Glutamatergic neuron (in vitro differentiated cells): ENCODE results near the gene BAIAP3. TPM values are rescaled to one million over a fixed set of nuclear protein-coding genes. Genes with fewer than 3 reads are reported as not detected.

Source experiments
- DNase-seq: peaks from one replicate; pipeline ENCODE4 v3.0.0; 2022
- H3K27ac Mint-ChIP-seq: one replicate; pipeline ENCODE4 v1.8.0; 2020; ENCODE audit warnings: mild to moderate bottlenecking, mixed read lengths, inconsistent platforms; ENCODE audit not compliant: unreplicated experiment
- H3K27me3 Mint-ChIP-seq: one replicate; pipeline ENCODE4 v1.8.0; 2020; ENCODE audit warnings: mild to moderate bottlenecking, moderate library complexity, mixed read lengths, inconsistent platforms; ENCODE audit not compliant: unreplicated experiment
- H3K36me3 Mint-ChIP-seq: one replicate; pipeline ENCODE4 v1.8.0; 2020; ENCODE audit warnings: mild to moderate bottlenecking, mixed read lengths, inconsistent platforms; ENCODE audit not compliant: unreplicated experiment
- H3K4me1 Mint-ChIP-seq: one replicate; pipeline ENCODE4 v1.8.0; 2020; ENCODE audit warnings: mild to moderate bottlenecking, low read depth, mixed read lengths, inconsistent platforms; ENCODE audit not compliant: unreplicated experiment
- H3K4me3 Mint-ChIP-seq: one replicate; pipeline ENCODE4 v1.8.0; 2020; ENCODE audit warnings: mild to moderate bottlenecking, mixed read lengths, inconsistent platforms; ENCODE audit not compliant: unreplicated experiment
- H3K9me3 Mint-ChIP-seq: one replicate; pipeline ENCODE4 v1.8.0; 2020; ENCODE audit warnings: mild to moderate bottlenecking, moderate library complexity, mixed read lengths, inconsistent platforms; ENCODE audit not compliant: unreplicated experiment
- CTCF ChIP-seq: fragments of 200-600 bp; sonication (generic); IDR thresholded peaks from one replicate; pipeline ENCODE4 v1.5.0; 2021; ENCODE audit not compliant: partially characterized antibody, unreplicated experiment
- total RNA-seq: library from RNA; stranded (reverse); fragmentation: NEBNext Ultra II Directional; extraction: Animal tissue kit (Norgen Biotek cat#: 25700); gene quantifications from one replicate; pipeline ENCODE4 v1.2.1, GENCODE V29; 2021; ENCODE audit not compliant: unreplicated experiment

BAIAP3 gene
- total RNA-seq, 1 donor from 2014 or later: 26.7 TPM

DNA sequence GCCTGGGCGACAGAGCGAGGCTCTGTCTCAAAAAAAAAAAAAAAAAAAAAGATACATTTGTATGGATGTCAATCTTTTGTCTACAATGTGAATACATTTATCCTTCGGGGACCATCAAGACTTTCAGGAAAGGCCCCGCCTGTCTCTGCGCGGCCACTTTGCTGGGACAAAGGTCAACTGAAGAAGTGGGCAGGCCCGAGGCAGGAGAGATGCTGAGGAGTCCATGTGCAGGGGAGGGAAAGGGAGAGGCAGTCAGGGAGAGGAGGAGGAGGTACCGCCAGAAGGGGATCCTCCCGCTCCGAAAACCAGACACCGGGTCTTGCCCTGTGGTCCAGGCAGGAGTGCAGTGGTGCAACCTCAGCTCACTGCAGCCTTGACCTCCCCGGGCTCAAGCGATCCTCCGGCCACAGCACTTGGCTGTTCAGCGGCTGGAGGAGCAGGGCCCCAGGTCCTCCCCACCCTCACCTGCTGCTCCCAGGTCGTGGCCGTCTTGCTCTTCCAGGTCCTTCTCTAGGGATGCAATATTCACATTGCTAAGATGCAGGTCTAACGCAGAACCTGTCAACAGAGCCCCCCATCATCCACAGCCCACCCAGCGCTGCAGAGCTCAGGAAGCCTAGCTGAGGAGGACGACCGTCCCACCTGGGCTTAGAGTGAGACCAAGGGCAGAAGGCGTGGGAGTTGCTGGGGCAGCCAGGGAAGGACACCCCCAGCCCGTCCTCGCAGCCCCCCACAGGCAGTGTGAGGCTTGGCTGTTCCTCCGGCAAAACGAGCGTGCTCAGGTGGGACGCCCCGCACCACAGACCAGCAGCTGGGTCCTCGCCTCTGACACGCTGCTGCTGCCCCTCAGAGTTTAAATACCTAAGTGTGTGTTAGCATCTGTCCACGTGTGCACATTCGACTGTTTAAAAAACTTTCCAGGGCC is 37.9 kb downstream of the BAIAP3 start:
- H3K27ac Mint-ChIP-seq: no peak overlapping the region
- no peaks in the 10 kb centered on the region for H3K36me3 Mint-ChIP-seq
- peaks cover 4% of the 10 kb centered on the region for H3K27me3 Mint-ChIP-seq

GRCh38 chr16:1372292-1372950 is 39.0 kb downstream of the BAIAP3 start:
- H3K27ac Mint-ChIP-seq: no peak overlapping the region
- no peaks in the 10 kb centered on the region for H3K36me3 Mint-ChIP-seq
- no peak for TF ChIP-seq CTCF

More for the DNA sequence above, 37.9 kb downstream of the BAIAP3 start:
- no peak for TF ChIP-seq CTCF
- H3K4me1 Mint-ChIP-seq: no peaks in the 10 kb centered on the region
- peaks cover under 1% of the 10 kb centered on the region for H3K9me3 Mint-ChIP-seq
- no peak for DNase-seq
- H3K4me3 Mint-ChIP-seq: no peak overlapping the region

GRCh38 chr16:1374418-1375297 is 41.2 kb downstream of the BAIAP3 start:
- no peaks in the 10 kb centered on the region for H3K36me3 Mint-ChIP-seq
- no peak for TF ChIP-seq CTCF
- H3K4me1 Mint-ChIP-seq: peaks cover 3% of the 10 kb centered on the region
- H3K9me3 Mint-ChIP-seq: peaks cover 7% of the 10 kb centered on the region
- H3K27ac Mint-ChIP-seq: no peak overlapping the region
- no peak overlapping the region for H3K4me3 Mint-ChIP-seq
- H3K27me3 Mint-ChIP-seq: peaks cover 7% of the 10 kb centered on the region
- no peak for DNase-seq

More at GRCh38 chr16:1372292-1372950, 39.0 kb downstream of the BAIAP3 start:
- H3K4me1 Mint-ChIP-seq: no peaks in the 10 kb centered on the region
- peaks cover 2% of the 10 kb centered on the region for H3K9me3 Mint-ChIP-seq
- no peak for DNase-seq
- peaks cover 4% of the 10 kb centered on the region for H3K27me3 Mint-ChIP-seq
- no peak overlapping the region for H3K4me3 Mint-ChIP-seq

- TF ChIP-seq CTCF: no peak
- H3K4me1 Mint-ChIP-seq: peaks cover 5% of the 10 kb centered on the region
- peaks cover 10% of the 10 kb centered on the region for H3K27me3 Mint-ChIP-seq
- H3K9me3 Mint-ChIP-seq: peaks cover 10% of the 10 kb centered on the region
- no peak overlapping the region for H3K4me3 Mint-ChIP-seq
- H3K27ac Mint-ChIP-seq: no peak overlapping the region
- no peaks in the 10 kb centered on the region for H3K36me3 Mint-ChIP-seq
- DNase-seq: no peak
These were observed 41.8 kb downstream of the BAIAP3 start for GRCh38 chr16:1375298-1375640.
